Islet of Langerhans (tissue), 1 donor: ENCODE results near the gene QKI.

Source experiments
- FAIRE-seq: peaks from one replicate; lab custom pipeline; 2011; peaks lifted over from hg19 to GRCh38; lab: Jason Lieb, UNC

The QKI gene

GRCh38 chr6:163620670-163621330, 206.3 kb downstream of the QKI start:
- no peak for FAIRE-seq

DNA sequence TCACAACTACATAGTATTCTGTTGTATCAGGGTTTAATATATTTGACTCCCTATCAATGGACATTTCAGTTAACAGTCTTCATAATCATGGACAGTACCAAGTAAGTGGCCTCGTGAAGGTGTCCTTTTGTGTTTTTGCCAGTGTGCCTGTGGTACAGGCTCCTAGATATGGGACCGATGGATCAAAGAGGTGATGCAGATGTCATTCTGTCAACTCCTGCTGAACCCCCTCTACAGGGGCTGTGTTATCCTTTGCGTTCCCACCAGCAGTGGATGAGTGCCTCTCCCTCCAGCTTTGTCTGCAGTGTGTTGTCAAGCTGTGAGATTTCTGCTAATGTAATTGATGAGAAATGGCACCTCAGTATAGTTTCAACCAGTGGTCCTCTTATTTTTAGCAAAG, 210.7 kb downstream of the QKI start:
- FAIRE-seq = no peak

DNA sequence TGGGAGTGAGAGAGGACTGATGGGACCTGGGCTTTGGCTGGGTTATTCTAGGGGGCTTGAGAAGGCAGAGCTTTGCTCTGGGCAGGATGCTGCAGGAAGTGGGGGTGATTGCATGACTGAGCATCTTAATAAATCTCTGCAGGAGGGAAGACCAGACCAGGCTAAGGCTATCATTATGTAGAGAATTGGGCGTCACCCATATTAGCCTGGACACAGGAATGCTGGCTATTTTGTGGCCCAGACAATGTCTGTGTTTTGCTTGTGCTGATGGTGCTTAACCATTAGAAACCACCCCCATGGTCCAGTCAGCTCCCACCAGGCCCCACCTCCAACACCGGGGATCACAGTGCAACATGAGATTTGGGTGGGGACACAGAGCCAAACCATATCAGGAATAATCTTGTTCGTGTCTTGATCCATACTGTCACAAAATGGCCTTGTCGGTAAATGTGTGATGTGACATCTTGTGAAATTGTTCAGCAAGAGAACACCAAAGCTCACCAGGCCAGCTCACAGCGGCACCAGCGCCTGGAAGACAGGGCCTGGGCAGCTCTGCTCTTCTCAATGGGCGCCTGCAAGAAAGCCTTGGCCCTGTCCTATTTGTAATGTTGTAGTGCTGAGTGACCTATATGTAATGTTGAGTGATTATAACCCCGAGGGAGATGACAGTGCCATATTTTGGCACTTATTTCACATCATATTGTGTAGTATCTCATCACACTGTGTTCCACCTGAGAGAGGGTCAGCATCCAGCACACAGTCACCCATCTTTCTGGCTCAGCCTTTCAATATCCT, 211.8 kb downstream of the QKI start:
- FAIRE-seq = no peak

- no peak for FAIRE-seq
Measured at GRCh38 chr6:163627274-163628062, 212.9 kb downstream of the QKI start.
